Osteoblast (primary cell): ENCODE data around the gene FERMT2. TPM values are rescaled to one million over a fixed set of nuclear protein-coding genes. Genes with fewer than 3 reads are reported as not detected.

Source experiments
- DNase-seq: peaks from one replicate; pipeline ENCODE4 v3.0.0; 2011; ENCODE audit warnings: low spot score, mixed read lengths; ENCODE audit not compliant: insufficient read length; ENCODE audit errors: missing footprints
- H2AFZ ChIP-seq: 2 replicates; pipeline ENCODE4 v1.6.0; 2011; ENCODE audit warnings: mild to moderate bottlenecking, low read length
- H3K27ac ChIP-seq: 2 replicates; pipeline ENCODE4 v1.5.1; 2011; ENCODE audit warnings: mild to moderate bottlenecking, low read depth, low read length, moderate library complexity
- H3K27me3 ChIP-seq: 2 replicates; pipeline ENCODE4 v1.6.0; 2012; ENCODE audit warnings: mild to moderate bottlenecking, control low read depth, inconsistent platforms, low read length, moderate library complexity; ENCODE audit not compliant: insufficient read depth
- H3K36me3 ChIP-seq: 2 replicates; pipeline ENCODE4 v1.5.1; 2011; ENCODE audit warnings: mild to moderate bottlenecking, low read length, control low read depth, moderate library complexity; ENCODE audit not compliant: insufficient read depth
- H3K4me1 ChIP-seq: 2 replicates; pipeline ENCODE4 v1.5.1; 2011; ENCODE audit warnings: mild to moderate bottlenecking, low read length, control low read depth, moderate library complexity; ENCODE audit not compliant: insufficient read depth
- H3K4me2 ChIP-seq: 2 replicates; pipeline ENCODE4 v1.6.0; 2011; ENCODE audit warnings: mild to moderate bottlenecking, low read length; ENCODE audit not compliant: insufficient read depth
- H3K4me3 ChIP-seq: fragments of 200-600 bp; sonication (generic); 3 replicates; pipeline ENCODE4 v1.5.1; 2012; ENCODE audit warnings: mild to moderate bottlenecking, low read length, inconsistent platforms; ENCODE audit not compliant: insufficient read depth
- H3K79me2 ChIP-seq: 2 replicates; pipeline ENCODE4 v1.6.0; 2012; ENCODE audit warnings: mild to moderate bottlenecking, low read length, control low read depth, inconsistent platforms; ENCODE audit not compliant: insufficient read depth
- H3K9me3 ChIP-seq: 2 replicates; pipeline ENCODE4 v1.5.1; 2011; ENCODE audit warnings: low read depth, low read length, control low read depth
- H4K20me1 ChIP-seq: 2 replicates; pipeline ENCODE4 v1.6.0; 2012; ENCODE audit warnings: mild to moderate bottlenecking, low read length, control low read depth; ENCODE audit not compliant: insufficient read depth
- total RNA-seq: library from RNA; depleted of rRNA; stranded (reverse); fragments of >200 nt; gene quantifications from 2 replicates; pipeline ENCODE4 v1.2.3, GENCODE V29; 2012
- TF ChIP-seq, protein P1 (sequence below): IDR thresholded peaks from 2 replicates; pipeline ENCODE4 v1.5.1; 2011; ENCODE audit warnings: mild to moderate bottlenecking, low read depth, low read length, moderate library complexity; ENCODE audit errors: extremely low read depth

Gene FERMT2
- total RNA-seq, 1 donor, result 280 TPM

- H3K27ac ChIP-seq, result no peak overlapping the region
- no peaks in the 10 kb centered on the region for H3K79me2 ChIP-seq
- H4K20me1 ChIP-seq, result no peaks in the 10 kb centered on the region
- H3K27me3 ChIP-seq, result no peaks in the 10 kb centered on the region
- TF ChIP-seq, protein P1, sequence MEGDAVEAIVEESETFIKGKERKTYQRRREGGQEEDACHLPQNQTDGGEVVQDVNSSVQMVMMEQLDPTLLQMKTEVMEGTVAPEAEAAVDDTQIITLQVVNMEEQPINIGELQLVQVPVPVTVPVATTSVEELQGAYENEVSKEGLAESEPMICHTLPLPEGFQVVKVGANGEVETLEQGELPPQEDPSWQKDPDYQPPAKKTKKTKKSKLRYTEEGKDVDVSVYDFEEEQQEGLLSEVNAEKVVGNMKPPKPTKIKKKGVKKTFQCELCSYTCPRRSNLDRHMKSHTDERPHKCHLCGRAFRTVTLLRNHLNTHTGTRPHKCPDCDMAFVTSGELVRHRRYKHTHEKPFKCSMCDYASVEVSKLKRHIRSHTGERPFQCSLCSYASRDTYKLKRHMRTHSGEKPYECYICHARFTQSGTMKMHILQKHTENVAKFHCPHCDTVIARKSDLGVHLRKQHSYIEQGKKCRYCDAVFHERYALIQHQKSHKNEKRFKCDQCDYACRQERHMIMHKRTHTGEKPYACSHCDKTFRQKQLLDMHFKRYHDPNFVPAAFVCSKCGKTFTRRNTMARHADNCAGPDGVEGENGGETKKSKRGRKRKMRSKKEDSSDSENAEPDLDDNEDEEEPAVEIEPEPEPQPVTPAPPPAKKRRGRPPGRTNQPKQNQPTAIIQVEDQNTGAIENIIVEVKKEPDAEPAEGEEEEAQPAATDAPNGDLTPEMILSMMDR, result no peak
- DNase-seq, result no peak
- no peak overlapping the region for H3K4me3 ChIP-seq
- H3K36me3 ChIP-seq, result no peaks in the 10 kb centered on the region
- H3K4me1 ChIP-seq, result peaks cover 2% of the 10 kb centered on the region
- no peaks in the 10 kb centered on the region for H3K9me3 ChIP-seq
- no peak overlapping the region for H2AFZ ChIP-seq
- H3K4me2 ChIP-seq, result no peak overlapping the region
Observed at GRCh38 chr14:52808101-52808500, 142.7 kb downstream of the FERMT2 start.

Other genes with a start within 250 kb of the FERMT2 start
- 78.5 and 85.2 TPM in 2 replicates for gene PSMC6, start 243.8 kb downstream of the FERMT2 start, total RNA-seq
- gene STYX, start 220.9 kb downstream of the FERMT2 start, total RNA-seq, result 29.7 and 29.8 TPM in 2 replicates
- gene GNPNAT1, start 159.4 kb downstream of the FERMT2 start, total RNA-seq, result 25.0 and 35.5 TPM in 2 replicates
- 30.0 and 38.0 TPM in 2 replicates for gene DDHD1, start 202.3 kb upstream of the FERMT2 start, total RNA-seq